H1 (cell line): ENCODE data around the gene TGFBR2. TPM values are rescaled to one million over a fixed set of nuclear protein-coding genes. Genes with fewer than 3 reads are reported as not detected.

Source experiments
- CTCF ChIA-PET: fragments of 300-600 bp; sonication (Branson Sonifier 250); formaldehyde crosslinking; loops from one replicate; lab custom pipeline; 2021; ENCODE audit not compliant: partially characterized antibody; lab: Charles Lee
- POLR2A ChIA-PET: fragments of 300-600 bp; sonication (Branson Sonifier 250); formaldehyde crosslinking; loops from one replicate; lab custom pipeline; 2021; ENCODE audit warnings: inconsistent platforms; ENCODE audit not compliant: partially characterized antibody; lab: Charles Lee
- DNase-seq, 2 experiments: peaks; one replicate each; pipeline versions ENCODE4 v3.0.0 to v3.0.0-alpha.2; 2010 to 2022; ENCODE audit warnings: low spot score in 2 of 2, low read depth in 1 of 2, mixed read lengths in 1 of 2
- FAIRE-seq: peaks from 2 replicates; lab custom pipeline; 2011; peaks lifted over from hg19 to GRCh38; lab: Jason Lieb, UNC
- H2AFZ ChIP-seq: 2 replicates; pipeline ENCODE4 v1.8.1; 2012; ENCODE audit warnings: low read length, inconsistent platforms
- H2AK5ac ChIP-seq: 2 replicates; pipeline ENCODE4 v1.6.1; 2013; ENCODE audit warnings: low read depth, low read length
- H2BK120ac ChIP-seq: replicated peaks from 2 replicates; pipeline ENCODE3; 2013; ENCODE audit warnings: low read depth, low read length, inconsistent platforms
- H2BK12ac ChIP-seq: 2 replicates; pipeline ENCODE4 v1.6.1; 2013; ENCODE audit warnings: low read depth, low read length
- H2BK15ac ChIP-seq: 2 replicates; pipeline ENCODE4 v1.6.1; 2013; ENCODE audit warnings: low read length
- H2BK20ac ChIP-seq: 2 replicates; pipeline ENCODE4 v1.6.1; 2013; ENCODE audit warnings: low read length
- H2BK5ac ChIP-seq: 2 replicates; pipeline ENCODE4 v1.6.1; 2013; ENCODE audit warnings: low read depth, low read length
- H3K14ac ChIP-seq: 2 replicates; pipeline ENCODE4 v1.6.1; 2013; ENCODE audit warnings: inconsistent platforms; ENCODE audit not compliant: insufficient read length
- H3K18ac ChIP-seq: 2 replicates; pipeline ENCODE4 v1.6.1; 2013; ENCODE audit warnings: low read length; ENCODE audit errors: extremely low read depth
- H3K23ac ChIP-seq: 2 replicates; pipeline ENCODE4 v1.6.1; 2013; ENCODE audit warnings: inconsistent platforms; ENCODE audit not compliant: insufficient read length
- H3K23me2 ChIP-seq: 2 replicates; pipeline ENCODE4 v1.6.1; 2013; ENCODE audit warnings: low read depth, low read length
- H3K27ac ChIP-seq: 2 replicates; pipeline ENCODE4 v1.6.1; 2011; ENCODE audit warnings: low read depth, low read length, inconsistent platforms
- H3K27me3 ChIP-seq, 4 experiments: replicated peaks in 1 of 4; 1 replicate in 1 of 4; 2 replicates in 3 of 4; pipeline versions ENCODE4 v1.6.1 to v1.8.1; 2011 to 2013; ENCODE audit warnings: low read length in 3 of 4, mild to moderate bottlenecking in 3 of 4, inconsistent platforms in 2 of 4, mixed read lengths in 2 of 4, moderate library complexity in 1 of 4; ENCODE audit not compliant: control insufficient read depth in 3 of 4, insufficient read depth in 3 of 4; ENCODE audit errors: extremely low read depth in 1 of 4
- H3K36me3 ChIP-seq, 4 experiments: 2 replicates each; pipeline versions ENCODE4 v1.6.1 to v1.8.1; 2011 to 2013; ENCODE audit warnings: mild to moderate bottlenecking in 4 of 4, low read length in 3 of 4, moderate library complexity in 2 of 4, control low read depth in 1 of 4, inconsistent platforms in 1 of 4; ENCODE audit not compliant: insufficient read depth in 4 of 4, control insufficient read depth in 2 of 4
- H3K4ac ChIP-seq: replicated peaks from 2 replicates; pipeline ENCODE3; 2013; ENCODE audit warnings: low read length, low read depth, mixed read lengths, inconsistent platforms; ENCODE audit not compliant: insufficient read length
- H3K4me1 ChIP-seq, 4 experiments: replicated peaks in 1 of 4; 1 replicate in 1 of 4; 2 replicates in 3 of 4; pipeline versions ENCODE4 v1.6.1 to v1.8.1; 2011 to 2013; ENCODE audit warnings: low read length in 3 of 4, inconsistent platforms in 2 of 4, mixed read lengths in 1 of 4; ENCODE audit not compliant: insufficient read depth in 4 of 4, control insufficient read depth in 3 of 4
- H3K4me2 ChIP-seq, 2 experiments: 2 replicates each; pipeline versions ENCODE4 v1.6.1 to v1.8.1; 2011 to 2013; ENCODE audit warnings: low read depth in 2 of 2, low read length in 2 of 2, control low read depth in 1 of 2, inconsistent platforms in 1 of 2, mild to moderate bottlenecking in 1 of 2; ENCODE audit not compliant: insufficient read depth in 1 of 2
- H3K4me3 ChIP-seq, 4 experiments: fragments of 200-600, 300-600 bp in 1 of 4; sonication (generic), shearing (Covaris generic), sonication (Bioruptor Twin) in 1 of 4; 2 replicates each; pipeline versions ENCODE4 v1.5.1 to v1.8.1; 2011 to 2016; ENCODE audit warnings: low read length in 4 of 4, low read depth in 3 of 4, control low read depth in 2 of 4, inconsistent platforms in 2 of 4, mild to moderate bottlenecking in 2 of 4, mixed read lengths in 1 of 4, moderate library complexity in 1 of 4; ENCODE audit not compliant: insufficient read depth in 2 of 4; ENCODE audit errors: extremely low read depth in 1 of 4
- H3K56ac ChIP-seq: replicated peaks from 2 replicates; pipeline ENCODE3; 2013; ENCODE audit warnings: low read depth, mild to moderate bottlenecking, mixed read lengths, low read length, inconsistent platforms; ENCODE audit not compliant: insufficient read length
- H3K79me1 ChIP-seq: 2 replicates; pipeline ENCODE4 v1.6.1; 2013; ENCODE audit warnings: low read depth, low read length, control low read depth
- H3K79me2 ChIP-seq, 2 experiments: 2 replicates each; pipeline versions ENCODE4 v1.6.1 to v1.8.1; 2012 to 2013; ENCODE audit warnings: low read length in 2 of 2, mild to moderate bottlenecking in 2 of 2, inconsistent platforms in 1 of 2; ENCODE audit not compliant: insufficient read depth in 2 of 2, control insufficient read depth in 1 of 2
- H3K9ac ChIP-seq, 4 experiments: replicated peaks in 1 of 4; 1 replicate in 1 of 4; 2 replicates in 3 of 4; pipeline versions ENCODE4 v1.6.1 to v1.8.1; 2011 to 2013; ENCODE audit warnings: low read depth in 3 of 4, low read length in 3 of 4, control low read depth in 2 of 4, mild to moderate bottlenecking in 2 of 4, moderate library complexity in 2 of 4, inconsistent platforms in 1 of 4; ENCODE audit errors: extremely low read depth in 1 of 4
- H3K9me3 ChIP-seq, 2 experiments: 2 replicates each; pipeline versions ENCODE4 v1.6.1 to v1.8.1; 2012 to 2013; ENCODE audit warnings: mild to moderate bottlenecking in 2 of 2, moderate library complexity in 2 of 2, control low read depth in 1 of 2, inconsistent platforms in 1 of 2, low read depth in 1 of 2, low read length in 1 of 2, mixed read lengths in 1 of 2; ENCODE audit not compliant: insufficient read depth in 2 of 2
- H4K20me1 ChIP-seq, 2 experiments: replicated peaks in 1 of 2; 2 replicates each; pipeline versions ENCODE3 to v1.8.1; 2011 to 2013; ENCODE audit warnings: inconsistent platforms in 2 of 2, low read length in 2 of 2, mild to moderate bottlenecking in 1 of 2; ENCODE audit not compliant: insufficient read depth in 2 of 2, control insufficient read depth in 1 of 2
- H4K5ac ChIP-seq: 2 replicates; pipeline ENCODE4 v1.6.1; 2013; ENCODE audit warnings: low read length, low read depth, mixed read lengths, inconsistent platforms; ENCODE audit not compliant: insufficient read length
- H4K8ac ChIP-seq: 2 replicates; pipeline ENCODE4 v1.8.0; 2013; ENCODE audit warnings: mild to moderate bottlenecking, moderate library complexity, low read length, inconsistent platforms; ENCODE audit not compliant: insufficient read depth; ENCODE audit errors: extremely low read depth
- H4K91ac ChIP-seq: replicated peaks from 2 replicates; pipeline ENCODE3; 2013; ENCODE audit warnings: low read length, mixed read lengths, inconsistent platforms; ENCODE audit not compliant: insufficient read length
- CBX5 ChIP-seq: fragments of 300-800, 300-1000 bp; sonication (generic); IDR thresholded peaks from 2 replicates; pipeline ENCODE4 v1.7.1; 2016; ENCODE audit warnings: antibody characterized with exemption, low read length, low read depth
- CREB1 ChIP-seq: IDR thresholded peaks from 2 replicates; pipeline ENCODE4 v1.6.1; 2012; ENCODE audit warnings: inconsistent platforms
- GABPA ChIP-seq: IDR thresholded peaks from 2 replicates; pipeline ENCODE4 v1.6.1; 2011; ENCODE audit warnings: mild to moderate bottlenecking, low read length, moderate library complexity, borderline replicate concordance; ENCODE audit not compliant: insufficient read depth
- HDAC6 ChIP-seq: IDR thresholded peaks from one replicate; pipeline ENCODE4 v1.7.1; 2012; ENCODE audit warnings: low read depth, mild to moderate bottlenecking, inconsistent platforms, low read length, moderate library complexity
- JUND ChIP-seq: IDR thresholded peaks from 2 replicates; pipeline ENCODE4 v1.6.1; 2011; ENCODE audit warnings: mild to moderate bottlenecking, improper control_type of control experiment, low read length
- MAX ChIP-seq: IDR thresholded peaks from 2 replicates; pipeline ENCODE4 v1.6.1; 2012; ENCODE audit warnings: inconsistent platforms
- RFX5 ChIP-seq: IDR thresholded peaks from 2 replicates; pipeline ENCODE4 v1.6.1; 2011; ENCODE audit warnings: low read depth, low read length, improper control_type of control experiment, borderline replicate concordance
- SRF ChIP-seq: IDR thresholded peaks from 2 replicates; pipeline ENCODE4 v1.6.1; 2011; ENCODE audit warnings: mild to moderate bottlenecking, low read depth, low read length, moderate library complexity
- whole genome bisulfite sequencing, 2 experiments: shearing (Covaris generic) in 1 of 2; methylation state at CpG; one replicate each; pipeline versions ENCODE4 v1.1.6 to v1.1.7; 2013 to 2015; ENCODE audit warnings: low lambda C conversion rate in 2 of 2, mixed read lengths in 2 of 2, inconsistent platforms in 1 of 2, low coverage in 1 of 2, missing lambda C conversion rate in 1 of 2; ENCODE audit not compliant: insufficient replicate concordance in 2 of 2, insufficient coverage in 1 of 2, insufficient read length in 1 of 2; ENCODE audit errors: extremely low coverage in 1 of 2, missing lambda C conversion rate in 1 of 2; 5-methylcytosine and 5-hydroxymethylcytosine counted together
- polyA plus RNA-seq, 7 experiments: library from polyadenylated mRNA; depleted of rRNA in 3 of 7; stranded (reverse) in 5 of 7; unstranded in 2 of 7; fragments of >200 nt in 5 of 7; fragments of 200-250 nt in 2 of 7; gene quantifications; 1 replicate in 5 of 7; 2 replicates in 1 of 7; 4 replicates in 1 of 7; pipeline versions ENCODE4 v1.2.1 to v1.2.3, GENCODE V29; 2011 to 2013; ENCODE audit warnings: missing spikeins in 2 of 7, mixed read lengths in 2 of 7
- total RNA-seq: library from RNA; stranded (reverse); fragmentation: NEBNext Ultra II Directional; extraction: Animal tissue kit (Norgen Biotek cat#: 25700); gene quantifications from 2 replicates; pipeline ENCODE4 v1.2.1, GENCODE V29; 2021

TGFBR2 gene
- total and polyA plus RNA-seq, 2 of the 8 experiments (the other 6 are each of a cell fraction or from before 2014, with no cell fraction given), result 4.2 to 7.4 TPM

- H3K9me3 ChIP-seq, result no peaks in the 10 kb centered on the region
- no peak overlapping the region for H4K91ac ChIP-seq
- no peak overlapping the region for H3K27ac ChIP-seq
- FAIRE-seq (no peak), DNase-seq (no peak)
- no peaks in the 10 kb centered on the region; the same call in 1 of the 2 replicates for H3K79me1 ChIP-seq
- H3K14ac ChIP-seq, result no peak overlapping the region
- H3K79me2 ChIP-seq, result peaks cover 3 to 63% of the 10 kb centered on the region in 2 experiments; a peak in 3 of 4 replicates
- H4K20me1 ChIP-seq, result peaks cover 0 to 2% of the 10 kb centered on the region in 2 experiments
- no peak overlapping the region for H2BK5ac ChIP-seq
- no peak overlapping the region for H3K4ac ChIP-seq
- H3K56ac ChIP-seq, result no peak overlapping the region
- H3K36me3 ChIP-seq, result no peaks in the 10 kb centered on the region
- H2AK5ac ChIP-seq, result no peak overlapping the region
- H3K27me3 ChIP-seq, result no peaks in the 10 kb centered on the region
- H2BK12ac ChIP-seq, result no peak overlapping the region
- H3K4me2 ChIP-seq, result no peak overlapping the region
- H2BK120ac ChIP-seq, result no peak overlapping the region
- CTCF ChIA-PET, result interaction anchor here (0.6 kb wide), 1 partner anchor 1675 kb away, joined by 5 read pairs; no protein-coding TSS in a partner anchor
- 71% methylated on average over 2 of the region's 3 CpGs; no CpG with 5 or more reads in 1 of the 2 experiments for WGBS, 2 experiments
- H3K23me2 ChIP-seq, result no peaks in the 10 kb centered on the region; the same call in 1 of the 2 replicates
- H4K8ac ChIP-seq, result no peak overlapping the region
- H2AFZ ChIP-seq, result no peak overlapping the region
- POLR2A ChIA-PET, result interaction anchor here (0.6 kb wide), 1 partner anchor 1510 kb away, joined by 3 read pairs; no protein-coding TSS in a partner anchor
- no peak overlapping the region for H3K4me3 ChIP-seq
- peaks cover 0 to 4% (median under 1%) of the 10 kb centered on the region in 4 experiments; a peak in 2 of 7 replicates for H3K4me1 ChIP-seq
- no peak overlapping the region for H2BK15ac ChIP-seq
- no peak overlapping the region for H3K9ac ChIP-seq
- no peak overlapping the region for H3K23ac ChIP-seq
- TF ChIP-seq GABPA, result no peak
- TF ChIP-seq CREB1, result no peak
- no peak for TF ChIP-seq SRF
- TF ChIP-seq HDAC6, result no peak
- TF ChIP-seq MAX, result no peak
- no peak for TF ChIP-seq JUND
- TF ChIP-seq CBX5, result no peak
- TF ChIP-seq RFX5, result no peak
- H2BK20ac ChIP-seq, result no peak overlapping the region
- no peak overlapping the region for H3K18ac ChIP-seq
- no peak overlapping the region for H4K5ac ChIP-seq
These were observed 16.4 kb downstream of the TGFBR2 start for GRCh38 chr3:30622790-30623189.
